ENCODE measurements around the gene TRIM7. TPM values are rescaled to one million over a fixed set of nuclear protein-coding genes. Genes with fewer than 3 reads are reported as not detected.

Gene TRIM7
- total RNA-seq, 6 experiments from 2014 or later: 0.07 to 1.4 (median 0.26) TPM; not detected in 1

DNA sequence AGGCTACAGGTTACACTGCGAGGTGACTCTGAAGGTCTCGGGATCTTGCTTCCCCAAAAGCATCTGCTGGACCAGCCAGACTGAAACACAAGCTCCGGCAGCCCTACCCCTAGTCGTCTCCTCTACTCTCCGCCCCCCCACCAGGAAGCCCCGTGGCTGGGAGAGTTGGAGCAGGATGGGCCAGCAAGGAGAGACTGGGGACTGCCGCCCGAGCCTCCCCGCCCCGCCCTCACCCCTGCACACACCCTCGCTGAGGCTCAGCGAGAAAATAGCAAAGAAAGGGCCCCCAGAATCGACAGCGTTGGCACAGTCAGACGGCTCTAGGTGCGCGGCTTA lies 1.3 kb downstream of the TRIM7 start:
- Histone ChIP-seq H3K36me3 (no peaks in the 10 kb centered on the region), H3K4me3 (peak overlapping the region in 2 of 3 donors; percentile 38 to 43), H3K27me3 (no peaks in the 10 kb centered on the region), H3K9me3 (no peaks in the 10 kb centered on the region), H3K4me1 (peaks cover 0 to 30% (median 9%) of the 10 kb centered on the region in 4 donors), H3K27ac (no peak overlapping the region)
- no peak for DNase-seq
- no peak for ATAC-seq
- intact Hi-C loops (cut with DNase I): no loop called here
- TF ChIP-seq POLR2A (IDR thresholded peaks at IDR 0.05): no peak
- TF ChIP-seq, protein P1, sequence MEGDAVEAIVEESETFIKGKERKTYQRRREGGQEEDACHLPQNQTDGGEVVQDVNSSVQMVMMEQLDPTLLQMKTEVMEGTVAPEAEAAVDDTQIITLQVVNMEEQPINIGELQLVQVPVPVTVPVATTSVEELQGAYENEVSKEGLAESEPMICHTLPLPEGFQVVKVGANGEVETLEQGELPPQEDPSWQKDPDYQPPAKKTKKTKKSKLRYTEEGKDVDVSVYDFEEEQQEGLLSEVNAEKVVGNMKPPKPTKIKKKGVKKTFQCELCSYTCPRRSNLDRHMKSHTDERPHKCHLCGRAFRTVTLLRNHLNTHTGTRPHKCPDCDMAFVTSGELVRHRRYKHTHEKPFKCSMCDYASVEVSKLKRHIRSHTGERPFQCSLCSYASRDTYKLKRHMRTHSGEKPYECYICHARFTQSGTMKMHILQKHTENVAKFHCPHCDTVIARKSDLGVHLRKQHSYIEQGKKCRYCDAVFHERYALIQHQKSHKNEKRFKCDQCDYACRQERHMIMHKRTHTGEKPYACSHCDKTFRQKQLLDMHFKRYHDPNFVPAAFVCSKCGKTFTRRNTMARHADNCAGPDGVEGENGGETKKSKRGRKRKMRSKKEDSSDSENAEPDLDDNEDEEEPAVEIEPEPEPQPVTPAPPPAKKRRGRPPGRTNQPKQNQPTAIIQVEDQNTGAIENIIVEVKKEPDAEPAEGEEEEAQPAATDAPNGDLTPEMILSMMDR (IDR thresholded peaks at IDR 0.05): no peak
- WGBS (ENCODE audit: insufficient coverage, low coverage, low lambda C conversion rate, missing lambda C conversion rate): 6% methylated on average over 8 of the region's 17 CpGs

DNA sequence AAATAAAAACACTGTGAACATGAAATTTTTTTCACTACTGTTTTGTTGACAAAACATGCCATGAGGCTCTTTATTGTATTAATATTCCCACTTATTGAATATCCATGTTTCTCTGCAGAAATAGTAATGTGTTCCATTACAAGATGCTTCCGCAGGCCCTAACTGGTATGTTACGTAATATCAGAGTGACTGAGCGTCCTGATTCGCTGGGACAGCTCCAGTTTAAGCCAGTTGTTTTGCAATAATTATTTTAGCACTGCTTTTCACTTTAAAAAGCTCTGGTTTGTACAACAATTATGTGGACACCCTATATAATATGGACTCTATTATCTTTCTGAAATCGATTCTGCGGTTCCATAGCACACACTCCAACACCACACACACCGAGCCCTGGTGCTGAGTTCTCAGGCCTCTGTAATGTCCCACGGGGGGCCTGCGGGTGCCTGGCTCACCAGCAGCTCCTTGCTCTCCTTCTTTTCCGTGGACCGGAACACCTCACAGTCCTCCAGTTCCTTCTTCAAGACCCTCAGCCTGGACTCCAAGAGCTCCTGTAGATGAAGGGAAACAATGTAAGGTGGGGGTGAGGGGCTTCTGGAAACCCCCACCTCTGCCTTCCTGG lies 1.8 kb downstream of the TRIM7 start:
- WGBS (ENCODE audit: insufficient coverage, low coverage, low lambda C conversion rate, missing lambda C conversion rate): 43% methylated on average over 11 of the region's 11 CpGs
- Histone ChIP-seq H3K36me3 (no peaks in the 10 kb centered on the region), H3K4me1 (peaks cover 0 to 30% (median 9%) of the 10 kb centered on the region in 4 donors), H3K27me3 (no peaks in the 10 kb centered on the region), H3K4me3 (no peak overlapping the region), H3K27ac (no peak overlapping the region), H3K9me3 (no peaks in the 10 kb centered on the region)
- TF ChIP-seq, protein P1 (IDR thresholded peaks at IDR 0.05): no peak
- no peak for TF ChIP-seq POLR2A (IDR thresholded peaks at IDR 0.05)
- ATAC-seq (peak in 2 of 4 donors; percentile 9 to 25), DNase-seq (no peak)
- intact Hi-C loops (cut with DNase I): no loop called here

DNA sequence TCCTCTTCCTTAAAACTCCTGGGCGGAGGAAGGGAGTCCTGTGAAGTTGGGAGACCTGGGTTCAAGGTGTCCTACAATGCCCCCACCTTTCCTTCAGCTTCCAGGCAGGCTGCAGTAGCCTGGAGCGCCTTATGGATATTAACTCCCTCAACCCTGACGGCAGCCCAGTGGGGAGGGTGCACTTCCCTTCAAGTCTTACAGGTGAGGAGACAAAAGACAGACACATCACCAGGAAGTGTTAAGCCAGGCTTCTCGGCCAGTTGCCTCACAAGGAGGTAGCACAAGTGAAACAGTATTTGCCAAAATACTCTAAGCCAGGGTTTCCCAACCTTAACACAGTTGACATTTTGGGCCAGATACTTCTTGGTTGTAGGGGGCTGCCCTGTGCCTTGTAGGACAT lies 4.2 kb downstream of the TRIM7 start:
- H3K4me1 ChIP-seq: peaks cover 0 to 25% (median 5%) of the 10 kb centered on the region in 4 donors
- intact Hi-C loops (cut with DNase I): no loop called here
- DNase-seq: no peak
- no peak for TF ChIP-seq POLR2A (IDR thresholded peaks at IDR 0.05)
- TF ChIP-seq, protein P1 (IDR thresholded peaks at IDR 0.05): no peak
- H3K27ac ChIP-seq: no peak overlapping the region
- ATAC-seq: no peak
- H3K36me3 ChIP-seq: no peaks in the 10 kb centered on the region
- H3K9me3 ChIP-seq: no peaks in the 10 kb centered on the region
- H3K4me3 ChIP-seq: no peak overlapping the region
- no peaks in the 10 kb centered on the region for H3K27me3 ChIP-seq
- WGBS (ENCODE audit: insufficient coverage, low coverage, low lambda C conversion rate, missing lambda C conversion rate): 76% methylated on average over 2 of the region's 4 CpGs

DNA sequence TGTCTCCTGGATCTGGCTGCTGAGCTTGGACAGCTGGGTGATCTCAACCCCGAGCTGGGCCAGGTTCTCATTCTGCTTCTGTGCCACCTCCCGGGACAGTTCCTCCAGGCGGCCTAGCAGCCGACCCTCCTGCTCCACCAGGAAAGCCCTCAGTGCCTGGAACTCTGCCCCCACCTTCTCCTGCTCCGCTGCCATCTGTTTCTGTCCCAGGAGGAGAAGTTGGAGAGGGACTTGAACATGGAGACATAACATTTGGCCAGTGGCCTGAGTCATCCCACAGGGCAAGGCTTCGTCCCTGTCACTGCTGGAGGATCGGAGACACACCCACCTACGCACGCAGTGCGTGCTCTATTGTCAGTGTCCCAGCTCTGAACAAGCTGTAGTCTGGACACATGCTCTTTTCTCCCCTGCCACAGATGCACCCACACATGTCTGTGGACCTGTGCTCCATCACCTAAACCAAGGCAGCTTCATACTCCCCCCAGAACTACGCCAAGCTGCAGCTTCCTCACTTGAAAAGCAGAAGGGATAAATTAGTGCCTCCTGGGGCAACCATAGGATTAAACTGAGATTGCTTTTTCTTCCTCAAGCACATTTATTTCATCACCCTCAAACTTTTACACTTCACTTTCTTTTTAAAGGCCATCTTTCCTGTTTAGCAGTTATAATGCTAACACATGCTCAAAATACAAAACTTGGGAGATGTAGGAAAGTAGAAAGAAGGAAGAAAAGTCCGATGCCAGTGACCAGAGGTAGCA lies 4.9 kb downstream of the TRIM7 start:
- no peaks in the 10 kb centered on the region for H3K9me3 ChIP-seq
- H3K27me3 ChIP-seq: no peaks in the 10 kb centered on the region
- intact Hi-C loops (cut with DNase I): no loop called here
- H3K27ac ChIP-seq: no peak overlapping the region
- H3K36me3 ChIP-seq: no peaks in the 10 kb centered on the region
- TF ChIP-seq, protein P1 (IDR thresholded peaks at IDR 0.05): no peak
- no peak for TF ChIP-seq POLR2A (IDR thresholded peaks at IDR 0.05)
- H3K4me1 ChIP-seq: peaks cover 0 to 19% (median 2%) of the 10 kb centered on the region in 4 donors
- no peak overlapping the region for H3K4me3 ChIP-seq
- DNase-seq: no peak
- ATAC-seq: no peak
- 74% methylated on average over 5 of the region's 12 CpGs for WGBS (ENCODE audit: insufficient coverage, low coverage, low lambda C conversion rate, missing lambda C conversion rate)
